Measurements from ENCODE around the gene HADHA.

HADHA gene

DNA sequence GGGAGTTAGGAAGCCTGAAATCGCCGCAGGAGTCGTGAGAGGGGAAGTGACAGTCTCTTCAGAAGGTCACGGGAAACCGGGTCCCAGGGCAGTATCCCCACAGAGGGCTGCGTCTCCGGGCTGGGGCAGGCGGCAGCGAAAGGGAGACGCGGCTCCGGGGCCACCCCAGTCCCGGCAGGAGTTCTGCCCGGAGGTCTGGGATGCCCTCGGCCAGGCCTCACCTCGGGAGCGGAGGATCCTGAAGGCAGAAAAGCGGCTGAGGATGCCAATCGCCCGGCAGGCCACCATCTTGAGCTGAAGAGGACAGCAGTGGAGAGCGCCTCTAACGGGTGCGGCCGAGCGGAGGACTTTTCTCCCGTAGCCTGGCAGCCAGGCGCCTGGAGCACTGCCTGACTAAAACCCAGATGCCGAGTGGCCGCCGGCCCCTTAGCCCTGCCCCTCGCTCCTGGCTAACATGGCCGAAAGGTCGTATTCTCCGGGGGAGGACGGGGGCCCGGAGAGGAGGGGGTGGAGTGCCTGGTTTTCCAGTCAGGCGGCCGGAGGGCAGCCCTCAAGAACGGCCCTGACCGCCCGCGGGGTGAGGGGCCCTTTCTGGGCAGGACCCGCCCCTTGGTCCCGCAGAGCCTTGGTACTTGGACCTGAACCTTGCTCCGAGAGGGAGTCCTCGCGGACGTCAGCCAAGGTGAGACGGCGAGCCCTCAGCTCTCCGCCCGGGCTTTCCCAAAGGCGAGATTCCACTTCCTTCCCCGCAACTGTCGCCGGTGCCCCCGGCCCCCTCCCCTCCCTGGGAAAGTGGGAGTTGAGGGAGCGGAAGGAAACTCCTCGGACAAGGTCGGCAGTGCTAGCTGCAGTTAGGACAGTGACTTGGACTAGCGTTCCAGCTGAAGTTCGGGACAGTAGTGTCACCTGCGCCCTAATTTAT is at the start of gene HADHA, which contains the start of gene HADHB:
Gene HADHA (minus strand): TSS at position 324 of the 922 bp plus-strand sequence. CDS start 36 bp downstream, at position 288.
Gene HADHB (plus strand): TSS at position 631 of the 922 bp plus-strand sequence. CDS start 9,316 bp downstream, outside the sequence.
- Mint-ChIP-seq H3K27ac (peak within 1 kb of the TSS; percentile 99), H3K27me3 (no peaks in the 10 kb centered on the region), H3K4me3 (peak within 1 kb of the TSS; percentile 99), H3K36me3 (ENCODE audit: low read depth) (peaks cover 31% of the 10 kb centered on the region), H3K9me3 (no peaks in the 10 kb centered on the region), H3K4me1 (ENCODE audit: low read depth) (peaks cover 40% of the 10 kb centered on the region)
- intact Hi-C loops (cut with micrococcal nuclease), result loop anchor here (2.0 to 5.0 kb wide), 3 partner anchors 33 to 103 kb away; partner anchors contain the start of genes ADGRF3 and SELENOI

DNA sequence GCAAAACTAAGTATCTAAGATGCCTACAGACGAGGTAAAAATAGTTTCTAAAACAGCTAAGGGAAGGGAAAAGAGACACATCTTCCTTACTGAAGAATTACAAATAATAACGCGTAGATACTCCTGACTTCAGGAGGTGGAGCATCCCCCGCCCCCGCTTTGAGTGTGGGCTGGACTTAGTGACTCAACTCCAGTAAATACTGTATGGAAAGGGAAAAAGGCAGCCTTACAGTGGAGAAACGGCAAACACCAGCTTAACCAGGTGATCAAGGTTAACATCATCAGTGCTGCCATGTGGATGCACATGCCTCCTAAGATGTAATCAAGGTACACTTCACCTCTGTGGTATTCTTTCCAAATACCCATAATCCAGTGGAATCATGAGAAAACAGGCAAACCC is 48.2 kb upstream of the HADHA start:
- Mint-ChIP-seq H3K4me1 (ENCODE audit: low read depth) (peaks cover 6% of the 10 kb centered on the region), H3K27ac (no peak overlapping the region), H3K36me3 (ENCODE audit: low read depth) (peaks cover 34% of the 10 kb centered on the region), H3K4me3 (no peak overlapping the region), H3K27me3 (peaks cover 3% of the 10 kb centered on the region), H3K9me3 (no peaks in the 10 kb centered on the region)
- intact Hi-C loops (cut with micrococcal nuclease), result no loop called here

GRCh38 chr2:26290001-26290400 is 45.6 kb upstream of the HADHA start:
- intact Hi-C loops (cut with micrococcal nuclease), result no loop called here
- no peak overlapping the region for H3K4me3 Mint-ChIP-seq
- H3K36me3 Mint-ChIP-seq (ENCODE audit: low read depth), result peaks cover 59% of the 10 kb centered on the region
- no peak overlapping the region for H3K27ac Mint-ChIP-seq
- peaks cover 6% of the 10 kb centered on the region for H3K4me1 Mint-ChIP-seq (ENCODE audit: low read depth)
- H3K9me3 Mint-ChIP-seq, result no peaks in the 10 kb centered on the region
- H3K27me3 Mint-ChIP-seq, result no peaks in the 10 kb centered on the region

GRCh38 chr2:26285931-26286330 is 41.5 kb upstream of the HADHA start:
- no peak overlapping the region for H3K27ac Mint-ChIP-seq
- no peak overlapping the region for H3K4me3 Mint-ChIP-seq
- H3K27me3 Mint-ChIP-seq, result no peaks in the 10 kb centered on the region
- H3K4me1 Mint-ChIP-seq (ENCODE audit: low read depth), result no peaks in the 10 kb centered on the region
- intact Hi-C loops (cut with micrococcal nuclease), result no loop called here
- H3K36me3 Mint-ChIP-seq (ENCODE audit: low read depth), result peaks cover 87% of the 10 kb centered on the region
- H3K9me3 Mint-ChIP-seq, result no peaks in the 10 kb centered on the region

DNA sequence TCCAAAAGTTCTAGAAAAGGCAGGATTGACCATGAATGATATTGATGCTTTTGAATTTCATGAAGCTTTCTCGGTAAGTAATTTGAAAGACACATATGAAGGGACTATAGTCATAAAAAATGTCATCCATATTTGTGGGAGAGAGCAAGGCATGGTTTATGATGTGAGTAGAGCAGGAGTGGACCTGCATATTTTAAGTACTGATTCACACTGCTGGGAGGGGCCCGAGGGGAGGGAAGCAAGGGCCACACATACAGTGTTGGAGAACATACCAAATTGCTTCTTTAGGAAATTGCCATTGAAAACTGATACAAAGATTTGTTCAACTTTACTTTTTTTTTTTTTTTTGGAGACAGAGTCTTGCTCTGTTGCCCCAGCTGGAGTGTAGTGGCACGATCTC is 39.7 kb upstream of the HADHA start:
- no peaks in the 10 kb centered on the region for H3K27me3 Mint-ChIP-seq
- no peak overlapping the region for H3K4me3 Mint-ChIP-seq
- H3K36me3 Mint-ChIP-seq (ENCODE audit: low read depth), result peaks cover 90% of the 10 kb centered on the region
- H3K4me1 Mint-ChIP-seq (ENCODE audit: low read depth), result no peaks in the 10 kb centered on the region
- intact Hi-C loops (cut with micrococcal nuclease), result no loop called here
- H3K9me3 Mint-ChIP-seq, result no peaks in the 10 kb centered on the region
- no peak overlapping the region for H3K27ac Mint-ChIP-seq

GRCh38 chr2:26283606-26284005 is 39.2 kb upstream of the HADHA start:
- H3K4me3 Mint-ChIP-seq, result no peak overlapping the region

GRCh38 chr2:26281226-26281625 is 36.8 kb upstream of the HADHA start:
- Mint-ChIP-seq H3K27ac (no peak overlapping the region), H3K4me3 (no peak overlapping the region), H3K27me3 (no peaks in the 10 kb centered on the region), H3K4me1 (ENCODE audit: low read depth) (no peaks in the 10 kb centered on the region), H3K9me3 (no peaks in the 10 kb centered on the region), H3K36me3 (ENCODE audit: low read depth) (peaks cover 93% of the 10 kb centered on the region)
- intact Hi-C loops (cut with micrococcal nuclease), result no loop called here

More at GRCh38 chr2:26283606-26284005, 39.2 kb upstream of the HADHA start:
- Mint-ChIP-seq H3K36me3 (ENCODE audit: low read depth) (peaks cover 93% of the 10 kb centered on the region), H3K27ac (no peak overlapping the region), H3K9me3 (no peaks in the 10 kb centered on the region), H3K4me1 (ENCODE audit: low read depth) (no peaks in the 10 kb centered on the region), H3K27me3 (no peaks in the 10 kb centered on the region)
- intact Hi-C loops (cut with micrococcal nuclease), result no loop called here

GRCh38 chr2:26279886-26280285 is 35.5 kb upstream of the HADHA start:
- Mint-ChIP-seq H3K36me3 (ENCODE audit: low read depth) (peaks cover 94% of the 10 kb centered on the region), H3K9me3 (no peaks in the 10 kb centered on the region), H3K27me3 (no peaks in the 10 kb centered on the region), H3K4me3 (no peak overlapping the region), H3K27ac (no peak overlapping the region), H3K4me1 (ENCODE audit: low read depth) (peaks cover 7% of the 10 kb centered on the region)
- intact Hi-C loops (cut with micrococcal nuclease), result loop anchor here (5.0 kb wide), 1 partner anchor 38 kb away; the partner anchor contains the start of genes HADHA and HADHB

GRCh38 chr2:26276484-26277227 is 32.2 kb upstream of the HADHA start:
- H3K27ac Mint-ChIP-seq, result no peak overlapping the region
- H3K27me3 Mint-ChIP-seq, result no peaks in the 10 kb centered on the region
- intact Hi-C loops (cut with micrococcal nuclease), result loop anchor here (5.0 kb wide), 1 partner anchor 34 kb away; the partner anchor contains the start of genes HADHA and HADHB
- peaks cover 79% of the 10 kb centered on the region for H3K36me3 Mint-ChIP-seq (ENCODE audit: low read depth)
- no peaks in the 10 kb centered on the region for H3K9me3 Mint-ChIP-seq
- peaks cover 13% of the 10 kb centered on the region for H3K4me1 Mint-ChIP-seq (ENCODE audit: low read depth)
- H3K4me3 Mint-ChIP-seq, result no peak overlapping the region

DNA sequence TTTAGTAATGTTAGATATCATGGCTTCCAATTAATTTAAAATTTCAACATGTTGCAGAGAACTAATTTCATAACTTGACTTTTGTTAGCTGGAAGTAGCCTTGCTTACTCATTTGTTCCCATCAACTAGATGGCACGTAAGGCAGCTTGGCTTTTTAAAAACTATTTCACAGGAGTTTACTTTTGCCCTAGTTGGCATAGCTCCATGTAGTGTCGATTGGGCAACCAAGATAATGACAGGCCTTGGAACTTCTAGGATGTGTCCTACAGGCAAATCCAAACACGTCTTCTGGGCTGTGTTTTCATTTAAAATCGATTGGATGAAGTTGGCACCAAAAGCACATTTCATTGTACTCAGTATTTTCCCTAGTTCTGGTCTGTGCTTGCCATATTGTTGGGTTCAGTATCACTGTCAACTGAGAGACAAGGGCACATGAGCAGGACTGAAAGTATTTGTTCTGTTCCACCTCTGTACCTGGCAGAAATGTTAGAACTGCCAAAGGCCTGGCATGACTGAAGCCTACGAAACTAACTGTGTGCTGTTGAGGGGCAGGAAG is 29.7 kb upstream of the HADHA start:
- no peak overlapping the region for H3K27ac Mint-ChIP-seq
- H3K4me3 Mint-ChIP-seq, result no peak overlapping the region
- H3K27me3 Mint-ChIP-seq, result no peaks in the 10 kb centered on the region
- peaks cover 27% of the 10 kb centered on the region for H3K4me1 Mint-ChIP-seq (ENCODE audit: low read depth)
- H3K9me3 Mint-ChIP-seq, result no peaks in the 10 kb centered on the region
- intact Hi-C loops (cut with micrococcal nuclease), result no loop called here
- H3K36me3 Mint-ChIP-seq (ENCODE audit: low read depth), result peaks cover 68% of the 10 kb centered on the region

DNA sequence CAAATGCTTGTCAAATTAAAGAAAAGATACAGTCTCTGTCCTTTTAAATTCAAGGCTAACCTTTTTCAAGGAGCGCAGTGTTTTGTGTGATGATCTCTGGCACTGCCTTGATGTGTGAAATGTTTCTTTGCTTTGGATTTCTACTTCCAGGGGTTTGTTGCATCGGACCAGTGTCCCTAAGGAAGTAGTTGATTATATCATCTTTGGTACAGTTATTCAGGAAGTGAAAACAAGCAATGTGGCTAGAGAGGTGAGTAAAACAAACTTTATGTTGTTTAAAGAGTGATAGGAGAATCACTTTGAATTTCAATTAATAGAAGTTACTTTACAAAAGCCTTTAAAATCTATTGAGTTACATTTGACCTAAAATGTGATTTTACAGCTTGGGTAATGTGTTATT is 29.1 kb upstream of the HADHA start:
- H3K4me3 Mint-ChIP-seq, result no peak overlapping the region
- no peaks in the 10 kb centered on the region for H3K27me3 Mint-ChIP-seq
- H3K36me3 Mint-ChIP-seq (ENCODE audit: low read depth), result peaks cover 62% of the 10 kb centered on the region
- H3K27ac Mint-ChIP-seq, result no peak overlapping the region
- intact Hi-C loops (cut with micrococcal nuclease), result no loop called here
- H3K4me1 Mint-ChIP-seq (ENCODE audit: low read depth), result peaks cover 34% of the 10 kb centered on the region
- no peaks in the 10 kb centered on the region for H3K9me3 Mint-ChIP-seq

DNA sequence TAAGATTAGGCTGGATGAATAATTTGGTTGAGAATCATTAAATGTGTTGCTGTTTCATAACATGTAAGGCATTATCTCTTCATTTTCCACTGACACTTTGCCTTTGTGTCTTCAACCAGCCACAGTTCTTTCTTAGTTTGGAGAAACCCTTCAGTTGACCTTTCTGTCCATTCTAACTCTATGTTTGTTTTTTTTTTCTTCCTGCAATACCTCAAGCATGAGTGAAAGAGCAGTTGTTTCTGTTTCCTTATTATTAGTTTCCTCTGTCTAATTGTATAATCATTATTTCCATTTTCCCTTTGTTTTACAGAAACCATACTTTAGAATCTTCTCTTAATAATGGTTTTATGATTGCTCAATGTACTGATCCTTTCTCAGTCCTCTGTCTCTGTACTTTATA is 25.9 kb upstream of the HADHA start:
- peak overlapping the region; percentile 57 for H3K27ac Mint-ChIP-seq
- no peaks in the 10 kb centered on the region for H3K9me3 Mint-ChIP-seq
- H3K36me3 Mint-ChIP-seq (ENCODE audit: low read depth), result peaks cover 59% of the 10 kb centered on the region
- H3K4me3 Mint-ChIP-seq, result no peak overlapping the region
- no peaks in the 10 kb centered on the region for H3K27me3 Mint-ChIP-seq
- intact Hi-C loops (cut with micrococcal nuclease), result no loop called here
- H3K4me1 Mint-ChIP-seq (ENCODE audit: low read depth), result peaks cover 40% of the 10 kb centered on the region

- intact Hi-C loops (cut with micrococcal nuclease), result no loop called here
- H3K4me3 Mint-ChIP-seq, result no peak overlapping the region
- peaks cover 34% of the 10 kb centered on the region for H3K4me1 Mint-ChIP-seq (ENCODE audit: low read depth)
- peaks cover 59% of the 10 kb centered on the region for H3K36me3 Mint-ChIP-seq (ENCODE audit: low read depth)
- H3K27me3 Mint-ChIP-seq, result no peaks in the 10 kb centered on the region
- H3K27ac Mint-ChIP-seq, result peak overlapping the region; percentile 57
- no peaks in the 10 kb centered on the region for H3K9me3 Mint-ChIP-seq
Observed at GRCh38 chr2:26269571-26270158, 25.2 kb upstream of the HADHA start.

All from dendritic cell treated with granulocyte-macrophage colony-stimulating factor and Interleukin-4, amounts not matched to agents 40 ng/mL and 50 ng/mL, for 4 days (primary cell).